ENCODE measurements around the gene AMZ1. TPM values are rescaled to one million over a fixed set of nuclear protein-coding genes. Genes with fewer than 3 reads are reported as not detected.
"Not testable (repeated sequence)": the region's sequence is repeated elsewhere in the genome, so short reads cannot be mapped to it uniquely, and the experiment has no call there.

Gene AMZ1
- total and polyA plus RNA-seq, 2 experiments from 2014 or later: 1.4 TPM; not detected in 1

DNA sequence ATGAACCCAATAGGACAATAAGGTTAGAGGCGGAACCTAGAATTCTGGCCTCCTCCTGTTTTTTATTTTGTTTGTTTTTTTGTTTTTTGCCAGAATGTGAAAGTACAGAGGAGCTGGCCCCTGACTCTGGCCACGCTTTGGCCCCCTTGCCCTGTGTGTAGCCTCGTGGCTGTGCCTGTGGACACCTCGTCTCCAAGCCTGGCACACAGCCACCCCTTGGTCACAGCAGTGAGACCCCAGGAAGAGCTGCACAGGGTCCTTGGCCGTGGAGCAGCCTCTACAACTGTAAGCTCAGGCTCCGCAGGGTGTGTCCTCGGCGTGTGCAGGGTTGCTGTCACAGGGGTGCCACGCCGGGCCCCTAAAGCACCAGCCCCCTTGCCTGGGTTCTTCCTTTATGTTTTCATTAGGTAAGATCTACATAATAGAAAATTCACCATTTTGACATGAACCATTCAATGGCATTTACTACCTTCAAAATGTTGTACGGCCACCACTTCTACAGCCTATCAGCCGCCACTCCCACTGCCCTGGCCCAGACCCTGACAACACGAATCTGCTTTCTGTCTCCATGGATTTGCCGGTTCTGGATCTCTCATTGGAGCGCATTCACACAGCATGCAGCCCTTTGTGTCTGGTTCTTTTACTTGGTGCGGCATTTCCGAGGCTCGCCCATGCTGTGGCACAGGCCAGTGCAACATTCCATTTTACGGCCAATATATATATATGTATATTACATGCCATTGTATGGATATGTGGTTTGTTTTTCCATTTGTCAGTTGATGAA is 51.0 kb downstream of the AMZ1 start:
- TF ChIP-seq EZH2 (IDR thresholded peaks at IDR 0.05; ENCODE audit: borderline replicate concordance) (no peak), EZH2phosphoT487 (IDR thresholded peaks at IDR 0.05; ENCODE audit: low read depth, severe bottlenecking, unreplicated experiment) (no peak)
- TF ChIP-seq, protein P1, sequence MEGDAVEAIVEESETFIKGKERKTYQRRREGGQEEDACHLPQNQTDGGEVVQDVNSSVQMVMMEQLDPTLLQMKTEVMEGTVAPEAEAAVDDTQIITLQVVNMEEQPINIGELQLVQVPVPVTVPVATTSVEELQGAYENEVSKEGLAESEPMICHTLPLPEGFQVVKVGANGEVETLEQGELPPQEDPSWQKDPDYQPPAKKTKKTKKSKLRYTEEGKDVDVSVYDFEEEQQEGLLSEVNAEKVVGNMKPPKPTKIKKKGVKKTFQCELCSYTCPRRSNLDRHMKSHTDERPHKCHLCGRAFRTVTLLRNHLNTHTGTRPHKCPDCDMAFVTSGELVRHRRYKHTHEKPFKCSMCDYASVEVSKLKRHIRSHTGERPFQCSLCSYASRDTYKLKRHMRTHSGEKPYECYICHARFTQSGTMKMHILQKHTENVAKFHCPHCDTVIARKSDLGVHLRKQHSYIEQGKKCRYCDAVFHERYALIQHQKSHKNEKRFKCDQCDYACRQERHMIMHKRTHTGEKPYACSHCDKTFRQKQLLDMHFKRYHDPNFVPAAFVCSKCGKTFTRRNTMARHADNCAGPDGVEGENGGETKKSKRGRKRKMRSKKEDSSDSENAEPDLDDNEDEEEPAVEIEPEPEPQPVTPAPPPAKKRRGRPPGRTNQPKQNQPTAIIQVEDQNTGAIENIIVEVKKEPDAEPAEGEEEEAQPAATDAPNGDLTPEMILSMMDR (IDR thresholded peaks at IDR 0.05; ENCODE audit: poor library complexity): no peak
- Histone ChIP-seq H3K27ac (no peak overlapping the region), H3K4me3 (no peak overlapping the region), H3K79me2 (peaks cover 46% of the 10 kb centered on the region), H4K20me1 (ENCODE audit: insufficient read depth, poor library complexity, severe bottlenecking) (no peaks in the 10 kb centered on the region), H3K9me2 (replicated peaks; ENCODE audit: insufficient read depth) (no peaks in the 10 kb centered on the region), H3K9me3 (ENCODE audit: low read depth) (no peaks in the 10 kb centered on the region), H3K27me3 (no peaks in the 10 kb centered on the region), H3K36me3 (replicated peaks; ENCODE audit: insufficient read depth, low read depth) (no peaks in the 10 kb centered on the region), H2AFZ (no peak overlapping the region), H3K4me2 (no peak overlapping the region), H3K4me1 (ENCODE audit: insufficient read depth) (no peaks in the 10 kb centered on the region)
- WGBS (ENCODE audit: low lambda C conversion rate, missing lambda C conversion rate): 97% methylated on average over 19 of the region's 19 CpGs
- DNase-seq (ENCODE audit: low spot score): no peak

DNA sequence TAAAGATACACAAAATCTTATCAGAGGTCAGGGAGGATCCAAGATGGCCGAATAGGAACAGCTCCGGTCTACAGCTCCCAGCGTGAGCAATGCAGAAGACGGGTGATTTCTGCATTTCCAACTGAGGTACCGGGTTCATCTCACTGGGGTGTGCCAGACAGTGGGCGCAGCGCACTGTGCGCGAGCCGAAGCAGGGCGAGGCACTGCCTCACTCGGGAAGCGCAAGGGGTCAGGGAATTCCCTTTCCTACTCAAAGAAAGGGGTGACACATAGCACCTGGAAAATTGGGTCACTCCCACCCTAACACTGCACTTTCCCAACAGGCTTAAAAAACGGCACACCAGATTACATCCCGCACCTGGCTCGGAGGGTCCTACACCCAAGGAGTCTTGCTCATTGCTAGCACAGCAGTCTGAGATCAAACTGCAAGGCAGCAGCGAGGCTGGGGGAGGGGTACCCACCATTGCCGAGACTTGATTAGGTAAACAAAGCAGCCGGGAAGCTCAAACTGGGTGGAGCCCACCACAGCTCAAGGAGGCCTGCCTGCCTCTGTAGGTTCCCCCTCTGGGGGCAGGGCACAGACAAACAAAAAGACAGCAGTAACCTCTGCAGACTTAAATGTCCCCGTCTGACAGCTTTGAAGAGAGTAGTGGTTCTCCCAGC is 55.7 kb downstream of the AMZ1 start:
- 97% methylated on average over 20 of the region's 20 CpGs for WGBS (ENCODE audit: low lambda C conversion rate, missing lambda C conversion rate)
- not testable (repeated sequence) for H3K27me3 ChIP-seq; DNase-seq (ENCODE audit: low spot score)

DNA sequence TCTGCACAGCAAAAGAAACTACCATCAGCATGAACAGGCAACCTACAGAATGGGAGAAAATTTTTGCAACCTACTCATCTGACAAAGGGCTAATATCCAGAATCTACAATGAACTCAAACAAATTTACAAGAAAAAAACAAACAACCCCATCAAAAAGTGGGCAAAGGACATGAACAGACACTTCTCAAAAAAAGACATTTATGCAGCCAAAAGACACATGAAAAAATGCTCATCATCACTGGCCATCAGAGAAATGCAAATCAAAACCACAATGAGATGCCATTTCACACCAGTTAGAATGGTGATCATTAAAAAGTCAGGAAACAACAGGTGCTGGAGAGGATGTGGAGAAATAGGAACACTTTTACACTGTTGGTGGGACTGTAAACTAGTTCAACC is 60.7 kb downstream of the AMZ1 start:
- not testable (repeated sequence) for H3K4me1 ChIP-seq (ENCODE audit: insufficient read depth); H3K27ac ChIP-seq; H3K27me3 ChIP-seq; H3K9me3 ChIP-seq (ENCODE audit: low read depth); H2AFZ ChIP-seq; H3K36me3 ChIP-seq (replicated peaks; ENCODE audit: insufficient read depth, low read depth); DNase-seq (ENCODE audit: low spot score); H4K20me1 ChIP-seq (ENCODE audit: insufficient read depth, poor library complexity, severe bottlenecking); H3K4me3 ChIP-seq; H3K4me2 ChIP-seq; H3K9me2 ChIP-seq (replicated peaks; ENCODE audit: insufficient read depth)
- peaks cover 32% of the 10 kb centered on the region for H3K79me2 ChIP-seq

More for the DNA sequence above, 55.7 kb downstream of the AMZ1 start:
- H3K4me2 ChIP-seq; H3K9me2 ChIP-seq (replicated peaks; ENCODE audit: insufficient read depth); H2AFZ ChIP-seq; H3K4me1 ChIP-seq (ENCODE audit: insufficient read depth); H4K20me1 ChIP-seq (ENCODE audit: insufficient read depth, poor library complexity, severe bottlenecking); H3K36me3 ChIP-seq (replicated peaks; ENCODE audit: insufficient read depth, low read depth); H3K9me3 ChIP-seq (ENCODE audit: low read depth); H3K27ac ChIP-seq; H3K4me3 ChIP-seq: not testable (repeated sequence)
- H3K79me2 ChIP-seq: peaks cover 29% of the 10 kb centered on the region

DNA sequence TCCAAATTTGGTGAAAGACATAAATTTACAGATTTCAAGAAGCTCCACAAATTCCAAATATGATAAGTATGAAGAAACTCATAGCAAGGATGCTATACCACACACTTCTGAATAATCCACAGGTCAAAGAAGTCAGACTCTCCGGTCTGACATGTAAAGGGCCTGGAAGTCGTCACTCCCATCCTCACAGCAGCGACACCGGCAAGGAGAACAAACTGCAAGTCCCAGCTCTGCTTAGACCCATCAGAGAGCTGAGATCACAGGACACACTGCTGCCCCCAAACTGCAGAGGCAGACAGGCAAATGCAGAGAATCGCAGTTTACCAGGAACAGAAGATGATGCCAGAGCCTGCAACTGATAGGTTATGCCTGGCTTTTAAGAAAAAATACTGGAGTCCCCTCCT is 62.0 kb downstream of the AMZ1 start:
- Histone ChIP-seq H3K4me1 (ENCODE audit: insufficient read depth) (no peaks in the 10 kb centered on the region), H4K20me1 (ENCODE audit: insufficient read depth, poor library complexity, severe bottlenecking) (no peaks in the 10 kb centered on the region), H3K79me2 (peaks cover 34% of the 10 kb centered on the region), H3K4me2 (no peak overlapping the region), H3K9me2 (replicated peaks; ENCODE audit: insufficient read depth) (no peaks in the 10 kb centered on the region), H3K9me3 (ENCODE audit: low read depth) (no peaks in the 10 kb centered on the region), H3K4me3 (no peak overlapping the region), H3K36me3 (replicated peaks; ENCODE audit: insufficient read depth, low read depth) (no peaks in the 10 kb centered on the region), H2AFZ (no peak overlapping the region), H3K27ac (no peak overlapping the region), H3K27me3 (no peaks in the 10 kb centered on the region)
- TF ChIP-seq EZH2 (IDR thresholded peaks at IDR 0.05; ENCODE audit: borderline replicate concordance) (no peak), EZH2phosphoT487 (IDR thresholded peaks at IDR 0.05; ENCODE audit: low read depth, severe bottlenecking, unreplicated experiment) (no peak)
- TF ChIP-seq, protein P1 (IDR thresholded peaks at IDR 0.05; ENCODE audit: poor library complexity): no peak
- 69% methylated on average over 5 of the region's 5 CpGs for WGBS (ENCODE audit: low lambda C conversion rate, missing lambda C conversion rate)
- DNase-seq (ENCODE audit: low spot score): no peak

Measured in hepatocyte (in vitro differentiated cells).